Trophoblast cell (in vitro differentiated cells and primary cell): ENCODE data around the gene ZNF618.
"Not testable (repeated sequence)": the region's sequence is repeated elsewhere in the genome, so short reads cannot be mapped to it uniquely, and the experiment has no call there.

ENCODE experiments used
- DNase-seq, 2 donors: peaks; one replicate each; pipeline ENCODE4 v3.0.0-alpha.2; 2016
- H2AFZ ChIP-seq: 2 replicates; pipeline ENCODE4 v1.6.1; 2013; ENCODE audit warnings: low read length, moderate library complexity, mild to moderate bottlenecking; ENCODE audit not compliant: insufficient read depth, poor library complexity
- H2AK5ac ChIP-seq: 2 replicates; pipeline ENCODE4 v1.6.1; 2013; ENCODE audit warnings: mild to moderate bottlenecking, low read length
- H2BK120ac ChIP-seq: 2 replicates; pipeline ENCODE4 v1.6.1; 2013; ENCODE audit warnings: low read length, mild to moderate bottlenecking, moderate library complexity; ENCODE audit not compliant: insufficient read depth, poor library complexity
- H2BK12ac ChIP-seq: 2 replicates; pipeline ENCODE4 v1.6.1; 2013; ENCODE audit warnings: mild to moderate bottlenecking, low read length, moderate library complexity
- H2BK5ac ChIP-seq: 2 replicates; pipeline ENCODE4 v1.6.1; 2013; ENCODE audit warnings: low read length, low read depth, moderate library complexity, mild to moderate bottlenecking; ENCODE audit not compliant: poor library complexity
- H3K14ac ChIP-seq: 2 replicates; pipeline ENCODE4 v1.6.1; 2013; ENCODE audit warnings: mild to moderate bottlenecking, low read length
- H3K18ac ChIP-seq: 2 replicates; pipeline ENCODE4 v1.6.1; 2013; ENCODE audit warnings: mild to moderate bottlenecking, low read length
- H3K23ac ChIP-seq: 2 replicates; pipeline ENCODE4 v1.6.1; 2013; ENCODE audit warnings: low read length
- H3K27ac ChIP-seq: 2 replicates; pipeline ENCODE4 v1.5.1; 2013; ENCODE audit warnings: low read depth, mild to moderate bottlenecking, inconsistent platforms, low read length, moderate library complexity
- H3K27me3 ChIP-seq: 2 replicates; pipeline ENCODE4 v1.6.1; 2013; ENCODE audit warnings: inconsistent platforms, mild to moderate bottlenecking, low read length, moderate library complexity; ENCODE audit not compliant: insufficient read depth
- H3K36me3 ChIP-seq, 2 experiments: 1 replicate in 1 of 2; 2 replicates in 1 of 2; pipeline ENCODE4 v1.6.1; 2013; ENCODE audit warnings: low read length in 2 of 2, mild to moderate bottlenecking in 2 of 2, moderate library complexity in 1 of 2; ENCODE audit not compliant: insufficient read depth in 2 of 2, control insufficient read depth in 1 of 2
- H3K4ac ChIP-seq: 2 replicates; pipeline ENCODE4 v1.6.1; 2013; ENCODE audit warnings: low read depth, mild to moderate bottlenecking, low read length, moderate library complexity
- H3K4me1 ChIP-seq, 2 experiments: 1 replicate in 1 of 2; 2 replicates in 1 of 2; pipeline ENCODE4 v1.6.1; 2013; ENCODE audit warnings: low read length in 2 of 2, mild to moderate bottlenecking in 2 of 2, moderate library complexity in 1 of 2; ENCODE audit not compliant: insufficient read depth in 2 of 2, control insufficient read depth in 1 of 2
- H3K4me2 ChIP-seq: 2 replicates; pipeline ENCODE4 v1.6.1; 2013; ENCODE audit warnings: inconsistent platforms, mild to moderate bottlenecking, low read length, moderate library complexity
- H3K4me3 ChIP-seq: 2 replicates; pipeline ENCODE4 v1.5.1; 2013; ENCODE audit warnings: mild to moderate bottlenecking, low read depth, low read length, inconsistent platforms
- H3K79me1 ChIP-seq: one replicate; pipeline ENCODE4 v1.6.1; 2013; ENCODE audit warnings: low read length
- H3K79me2 ChIP-seq: 2 replicates; pipeline ENCODE4 v1.6.1; 2013; ENCODE audit warnings: low read length, mild to moderate bottlenecking; ENCODE audit not compliant: control insufficient read depth, insufficient read depth, poor library complexity
- H3K9ac ChIP-seq: 2 replicates; pipeline ENCODE4 v1.6.1; 2013; ENCODE audit warnings: mild to moderate bottlenecking, low read length
- H3K9me3 ChIP-seq: 2 replicates; pipeline ENCODE4 v1.6.1; 2013; ENCODE audit warnings: low read depth, mild to moderate bottlenecking, control low read depth, inconsistent platforms, low read length; ENCODE audit not compliant: insufficient read depth
- H4K12ac ChIP-seq: 2 replicates; pipeline ENCODE4 v1.6.1; 2013; ENCODE audit warnings: low read depth, mild to moderate bottlenecking, low read length, moderate library complexity
- H4K8ac ChIP-seq: 2 replicates; pipeline ENCODE4 v1.6.1; 2013; ENCODE audit warnings: low read depth, mild to moderate bottlenecking, low read length, moderate library complexity
- H4K91ac ChIP-seq: one replicate; pipeline ENCODE4 v1.6.1; 2013; ENCODE audit warnings: low read depth, mild to moderate bottlenecking, low read length, moderate library complexity
- WGBS: extraction: QIAGEN DNeasy Blood & Tissue Kit; methylation state at CpG from one replicate; pipeline ENCODE4 v1.1.7; 2013; ENCODE audit warnings: missing lambda C conversion rate; ENCODE audit not compliant: insufficient read length, insufficient coverage; ENCODE audit errors: extremely low coverage; 5-methylcytosine and 5-hydroxymethylcytosine counted together

Gene ZNF618

DNA sequence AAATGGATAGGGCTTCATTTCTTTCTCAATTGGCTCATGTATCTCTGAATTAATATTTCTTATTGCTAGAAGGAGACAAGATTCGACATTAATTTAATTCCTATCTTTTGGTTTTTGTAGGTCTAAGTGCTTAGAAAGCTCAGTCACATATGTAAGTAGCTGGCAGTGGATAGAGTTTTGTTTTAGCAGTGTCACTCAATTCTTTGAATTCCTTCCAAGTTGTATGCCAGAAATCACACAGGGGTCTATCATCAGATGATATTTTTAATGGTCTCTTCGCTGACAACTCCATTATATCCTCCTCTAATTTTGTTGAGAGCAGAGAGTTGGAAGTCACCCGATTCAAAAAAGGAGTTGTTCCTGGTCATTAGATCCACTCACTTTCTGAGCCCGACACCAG, 119.3 kb downstream of the ZNF618 start:
- H3K9me3 ChIP-seq, result no peaks in the 10 kb centered on the region
- H3K79me1 ChIP-seq, result no peaks in the 10 kb centered on the region
- H3K4me3 ChIP-seq, result no peak overlapping the region
- H3K4me1 ChIP-seq, result no peaks in the 10 kb centered on the region
- no peak overlapping the region for H4K91ac ChIP-seq
- no peak overlapping the region for H3K14ac ChIP-seq
- no peak overlapping the region for H3K4ac ChIP-seq
- no peak overlapping the region for H4K8ac ChIP-seq
- no peaks in the 10 kb centered on the region for H3K36me3 ChIP-seq
- H3K9ac ChIP-seq, result no peak overlapping the region
- H3K4me2 ChIP-seq, result no peak overlapping the region
- no peak overlapping the region for H3K18ac ChIP-seq
- no peak overlapping the region for H2AK5ac ChIP-seq
- H2BK12ac ChIP-seq, result no peak overlapping the region
- H2BK120ac ChIP-seq, result no peak overlapping the region
- no peak overlapping the region for H2BK5ac ChIP-seq
- DNase-seq, result no peak
- no CpG with 5 or more reads among the region's 4 CpGs for WGBS
- H4K12ac ChIP-seq, result no peak overlapping the region
- no peaks in the 10 kb centered on the region for H3K79me2 ChIP-seq
- H3K27me3 ChIP-seq, result no peaks in the 10 kb centered on the region
- no peak overlapping the region for H3K27ac ChIP-seq
- no peak overlapping the region for H2AFZ ChIP-seq
- H3K23ac ChIP-seq, result no peak overlapping the region

- Histone ChIP-seq H2BK12ac (no peak overlapping the region), H2AFZ (no peak overlapping the region), H3K79me2 (no peaks in the 10 kb centered on the region), H3K23ac (no peak overlapping the region), H3K4ac (no peak overlapping the region), H3K18ac (no peak overlapping the region), H3K4me2 (no peak overlapping the region), H3K79me1 (no peaks in the 10 kb centered on the region), H3K9ac (no peak overlapping the region), H3K14ac (no peak overlapping the region), H2AK5ac (no peak overlapping the region), H3K4me3 (no peak overlapping the region), H4K91ac (no peak overlapping the region), H3K9me3 (no peaks in the 10 kb centered on the region), H2BK120ac (no peak overlapping the region), H2BK5ac (no peak overlapping the region), H3K27me3 (no peaks in the 10 kb centered on the region), H3K36me3 (no peaks in the 10 kb centered on the region), H3K27ac (no peak overlapping the region), H3K4me1 (no peaks in the 10 kb centered on the region), H4K12ac (no peak overlapping the region), H4K8ac (no peak overlapping the region)
- no peak for DNase-seq
- WGBS, result no CpG with 5 or more reads among the region's 3 CpGs
Observed at GRCh38 chr9:113995963-113996362, 119.9 kb downstream of the ZNF618 start.

- no peak overlapping the region for H4K12ac ChIP-seq
- H2BK5ac ChIP-seq, result no peak overlapping the region
- H3K4me2 ChIP-seq, result no peak overlapping the region
- no peak overlapping the region for H3K18ac ChIP-seq
- no peaks in the 10 kb centered on the region for H3K4me1 ChIP-seq
- no peak for DNase-seq
- H3K27ac ChIP-seq, result no peak overlapping the region
- WGBS, result no CpG with 5 or more reads among the region's 6 CpGs
- no peak overlapping the region for H3K9ac ChIP-seq
- no peaks in the 10 kb centered on the region for H3K9me3 ChIP-seq
- no peak overlapping the region for H3K14ac ChIP-seq
- no peak overlapping the region for H4K8ac ChIP-seq
- no peak overlapping the region for H3K23ac ChIP-seq
- no peak overlapping the region for H3K4ac ChIP-seq
- H3K79me1 ChIP-seq, result no peaks in the 10 kb centered on the region
- no peak overlapping the region for H3K4me3 ChIP-seq
- no peak overlapping the region for H2AFZ ChIP-seq
- H2BK12ac ChIP-seq, result no peak overlapping the region
- no peak overlapping the region for H4K91ac ChIP-seq
- H3K36me3 ChIP-seq, result no peaks in the 10 kb centered on the region
- H3K79me2 ChIP-seq, result no peaks in the 10 kb centered on the region
- H2AK5ac ChIP-seq, result no peak overlapping the region
- no peak overlapping the region for H2BK120ac ChIP-seq
- H3K27me3 ChIP-seq, result no peaks in the 10 kb centered on the region
Observed at GRCh38 chr9:113996531-113997001, 120.5 kb downstream of the ZNF618 start.

DNA sequence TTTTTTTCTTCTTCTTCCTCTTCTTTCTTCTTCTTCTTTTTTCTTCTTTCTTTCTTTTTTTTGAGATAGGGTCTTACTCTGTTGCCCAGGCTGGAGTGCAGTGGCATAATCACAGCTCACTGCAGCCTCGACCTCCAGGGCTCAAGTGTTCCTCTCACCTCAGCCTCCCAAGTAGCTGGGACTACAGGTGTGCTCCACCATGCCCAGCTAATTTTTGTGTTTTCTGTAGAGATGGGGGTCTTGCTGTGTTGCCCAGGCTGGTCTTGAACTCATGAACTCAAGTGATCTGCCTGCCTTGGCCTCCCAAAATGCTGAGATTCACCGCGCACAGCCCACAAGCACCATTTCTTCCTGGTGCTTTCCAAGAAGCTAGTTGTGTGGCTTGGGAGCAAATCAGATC, 121.0 kb downstream of the ZNF618 start:
- no CpG with 5 or more reads among the region's 3 CpGs for WGBS
- not testable (repeated sequence) for H3K27me3 ChIP-seq, H3K27ac ChIP-seq, H4K91ac ChIP-seq, H2BK120ac ChIP-seq, H4K8ac ChIP-seq, H3K23ac ChIP-seq, H2BK5ac ChIP-seq, H3K79me1 ChIP-seq, H4K12ac ChIP-seq, DNase-seq, H3K4ac ChIP-seq, H3K14ac ChIP-seq, H3K4me3 ChIP-seq, H3K36me3 ChIP-seq, H3K4me2 ChIP-seq, H3K79me2 ChIP-seq, H3K18ac ChIP-seq, H3K9ac ChIP-seq, H2BK12ac ChIP-seq, H2AFZ ChIP-seq, H2AK5ac ChIP-seq, H3K9me3 ChIP-seq, H3K4me1 ChIP-seq
